Medulla oblongata (tissue), 1 donor: ENCODE results near the gene CACNA1C.

Experiments used
- DNase-seq: peaks from one replicate; pipeline ENCODE4 v3.0.0-alpha.2; 2015; ENCODE audit errors: extremely low spot score

Gene CACNA1C

GRCh38 chr12:2588345-2588744 lies 535.6 kb downstream of the CACNA1C start:
- DNase-seq, result no peak

GRCh38 chr12:2589381-2589780 lies 536.6 kb downstream of the CACNA1C start:
- no peak for DNase-seq

GRCh38 chr12:2593045-2593444 lies 540.3 kb downstream of the CACNA1C start:
- DNase-seq, result no peak

GRCh38 chr12:2596441-2596840 lies 543.7 kb downstream of the CACNA1C start:
- DNase-seq, result no peak

- DNase-seq, result no peak
These were observed 552.5 kb downstream of the CACNA1C start for GRCh38 chr12:2605301-2605700.

- no peak for DNase-seq
These were observed 553.6 kb downstream of the CACNA1C start for GRCh38 chr12:2606186-2606910.

GRCh38 chr12:2607881-2608607 lies 555.3 kb downstream of the CACNA1C start:
- DNase-seq, result no peak

GRCh38 chr12:2608608-2608945 lies 555.8 kb downstream of the CACNA1C start:
- no peak for DNase-seq

- DNase-seq, result no peak
These were observed 556.2 kb downstream of the CACNA1C start for GRCh38 chr12:2609020-2609419.

GRCh38 chr12:2610358-2610757 lies 557.6 kb downstream of the CACNA1C start:
- no peak for DNase-seq

GRCh38 chr12:2613326-2614073 lies 560.7 kb downstream of the CACNA1C start:
- DNase-seq, result no peak

- no peak for DNase-seq
These were observed 561.6 kb downstream of the CACNA1C start for GRCh38 chr12:2614341-2614740.

- no peak for DNase-seq
These were observed 563.0 kb downstream of the CACNA1C start for GRCh38 chr12:2615665-2616402.

- no peak for DNase-seq
These were observed 564.0 kb downstream of the CACNA1C start for GRCh38 chr12:2616763-2617162.

- no peak for DNase-seq
These were observed 564.6 kb downstream of the CACNA1C start for GRCh38 chr12:2617365-2617764.

- peak; percentile 3 for DNase-seq
These were observed 565.7 kb downstream of the CACNA1C start for GRCh38 chr12:2618291-2618995.

GRCh38 chr12:2619136-2619535 lies 566.3 kb downstream of the CACNA1C start:
- DNase-seq, result no peak

GRCh38 chr12:2622460-2622859 lies 569.7 kb downstream of the CACNA1C start:
- no peak for DNase-seq

- DNase-seq, result no peak
These were observed 570.7 kb downstream of the CACNA1C start for GRCh38 chr12:2623472-2623871.

GRCh38 chr12:2624543-2625288 lies 571.9 kb downstream of the CACNA1C start:
- no peak for DNase-seq

- no peak for DNase-seq
These were observed 572.5 kb downstream of the CACNA1C start for GRCh38 chr12:2625289-2625612.
